PC-3 (cell line): Measurements from ENCODE around the gene DNLZ.

Source experiments
- CTCF ChIP-seq: fragments of 300-600 bp; sonication (generic); conservative IDR thresholded peaks from 2 replicates; pipeline ENCODE4 v1.5.1; 2017; ENCODE audit warnings: antibody characterized with exemption, low read depth, mild to moderate bottlenecking, low read length
- EZH2 ChIP-seq: fragments of 300-600 bp; sonication (generic); IDR thresholded peaks from one replicate; pipeline ENCODE4 v1.6.1; 2017; ENCODE audit warnings: antibody characterized with exemption, mild to moderate bottlenecking, low read length; ENCODE audit not compliant: unreplicated experiment

GRCh38 chr9:136378170-136379002 lies 14.8 kb upstream of the DNLZ start:
- TF ChIP-seq CTCF, result no peak
- no peak for TF ChIP-seq EZH2
